HG03439 (cell line): ENCODE data around the gene ADAMTSL2.
"Not testable (repeated sequence)": the region's sequence is repeated elsewhere in the genome, so short reads cannot be mapped to it uniquely, and the experiment has no call there.

Experiments
- ATAC-seq: cut with Tn5 transposase; IDR thresholded peaks from one replicate; pipeline ENCODE4 v1.9.1; 2021; ENCODE audit warnings: mild to moderate bottlenecking, moderate library complexity; ENCODE audit not compliant: unreplicated experiment

Gene ADAMTSL2

GRCh38 chr9:133553973-133554713 lies 19.6 kb downstream of the ADAMTSL2 start:
- ATAC-seq: no peak

- no peak for ATAC-seq
These were observed 20.2 kb downstream of the ADAMTSL2 start for GRCh38 chr9:133554729-133555128.

GRCh38 chr9:133556354-133556753 lies 21.9 kb downstream of the ADAMTSL2 start:
- ATAC-seq: no peak

- no peak for ATAC-seq
These were observed 23.1 kb downstream of the ADAMTSL2 start for GRCh38 chr9:133557581-133557980.

GRCh38 chr9:133558191-133559126 lies 24.0 kb downstream of the ADAMTSL2 start:
- no peak for ATAC-seq

GRCh38 chr9:133560311-133560710 lies 25.8 kb downstream of the ADAMTSL2 start:
- no peak for ATAC-seq

GRCh38 chr9:133560944-133561343 lies 26.4 kb downstream of the ADAMTSL2 start:
- no peak for ATAC-seq

- ATAC-seq: no peak
These were observed 27.6 kb downstream of the ADAMTSL2 start for GRCh38 chr9:133561976-133562554.

- ATAC-seq: no peak
These were observed 28.2 kb downstream of the ADAMTSL2 start for GRCh38 chr9:133562611-133563290.

- ATAC-seq: no peak
These were observed 28.8 kb downstream of the ADAMTSL2 start for GRCh38 chr9:133563291-133563796.

GRCh38 chr9:133563814-133564213 lies 29.3 kb downstream of the ADAMTSL2 start:
- not testable (repeated sequence) for ATAC-seq

- no peak for ATAC-seq
These were observed 30.1 kb downstream of the ADAMTSL2 start for GRCh38 chr9:133564451-133565116.

GRCh38 chr9:133566382-133566781 lies 31.9 kb downstream of the ADAMTSL2 start:
- no peak for ATAC-seq

GRCh38 chr9:133566817-133567216 lies 32.3 kb downstream of the ADAMTSL2 start:
- no peak for ATAC-seq

- ATAC-seq: no peak
These were observed 33.7 kb downstream of the ADAMTSL2 start for GRCh38 chr9:133568186-133568585.

GRCh38 chr9:133569121-133569785 lies 34.7 kb downstream of the ADAMTSL2 start:
- ATAC-seq: no peak

- ATAC-seq: no peak
These were observed 35.6 kb downstream of the ADAMTSL2 start for GRCh38 chr9:133569891-133570690.

- ATAC-seq: no peak
These were observed 36.2 kb downstream of the ADAMTSL2 start for GRCh38 chr9:133570691-133571080.

GRCh38 chr9:133571391-133571890 lies 36.9 kb downstream of the ADAMTSL2 start:
- no peak for ATAC-seq
